OCI-LY7 (cell line): Measurements from ENCODE around the gene SLC12A3.

ENCODE experiments used
- EZH2phosphoT487 ChIP-seq: fragments of 200-600 bp; sonication (generic); IDR thresholded peaks from 2 replicates; pipeline ENCODE4 v1.6.1; 2018; ENCODE audit warnings: low read depth, borderline replicate concordance, mild to moderate bottlenecking, mixed run types, antibody characterized with exemption, low read length, moderate library complexity, mixed read lengths
- TF ChIP-seq, protein P1 (sequence below): fragments of 200-600 bp; sonication (generic); conservative IDR thresholded peaks from 2 replicates; pipeline ENCODE4 v1.5.1; 2014; ENCODE audit warnings: mild to moderate bottlenecking, antibody characterized with exemption, low read length, moderate library complexity, mixed read lengths

DNA sequence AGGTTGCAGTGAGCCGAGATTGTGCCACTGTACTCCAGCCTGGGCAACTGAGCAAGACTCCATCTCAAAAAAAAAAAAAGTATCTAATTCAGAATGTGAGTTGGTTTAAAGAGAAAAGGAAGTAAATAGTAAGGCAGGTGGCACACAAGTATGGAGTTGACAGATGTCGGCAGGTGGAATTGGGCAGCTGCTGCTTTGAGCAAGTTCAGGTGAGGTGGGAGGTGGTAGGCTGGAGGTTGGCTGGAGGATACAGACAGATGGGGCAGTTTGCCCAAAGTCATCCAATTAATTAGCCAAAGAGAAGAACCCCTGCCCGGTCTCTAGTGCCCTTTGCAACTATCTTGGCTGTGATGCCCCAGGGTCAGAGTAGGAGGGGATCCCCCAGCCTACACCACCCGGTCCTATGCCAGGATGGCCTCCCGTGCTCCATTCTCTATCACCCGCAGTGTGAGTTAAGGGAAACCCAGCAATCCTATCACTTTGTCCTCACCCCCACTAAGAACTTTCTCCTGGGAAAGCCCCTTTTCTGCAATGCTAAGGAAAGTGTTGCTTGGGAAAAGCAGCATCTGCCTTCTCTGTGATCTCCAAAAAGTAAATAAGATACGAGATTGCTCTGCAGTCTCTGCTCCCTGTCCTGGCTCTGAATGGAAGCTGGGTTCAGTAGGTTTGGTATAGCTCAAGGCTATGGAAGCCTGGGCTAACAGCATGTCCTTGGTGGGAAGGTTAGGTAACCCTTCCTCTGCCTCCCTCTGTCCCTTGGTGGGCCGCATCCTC lies 32.2 kb downstream of the SLC12A3 start:
- TF ChIP-seq, protein P1, sequence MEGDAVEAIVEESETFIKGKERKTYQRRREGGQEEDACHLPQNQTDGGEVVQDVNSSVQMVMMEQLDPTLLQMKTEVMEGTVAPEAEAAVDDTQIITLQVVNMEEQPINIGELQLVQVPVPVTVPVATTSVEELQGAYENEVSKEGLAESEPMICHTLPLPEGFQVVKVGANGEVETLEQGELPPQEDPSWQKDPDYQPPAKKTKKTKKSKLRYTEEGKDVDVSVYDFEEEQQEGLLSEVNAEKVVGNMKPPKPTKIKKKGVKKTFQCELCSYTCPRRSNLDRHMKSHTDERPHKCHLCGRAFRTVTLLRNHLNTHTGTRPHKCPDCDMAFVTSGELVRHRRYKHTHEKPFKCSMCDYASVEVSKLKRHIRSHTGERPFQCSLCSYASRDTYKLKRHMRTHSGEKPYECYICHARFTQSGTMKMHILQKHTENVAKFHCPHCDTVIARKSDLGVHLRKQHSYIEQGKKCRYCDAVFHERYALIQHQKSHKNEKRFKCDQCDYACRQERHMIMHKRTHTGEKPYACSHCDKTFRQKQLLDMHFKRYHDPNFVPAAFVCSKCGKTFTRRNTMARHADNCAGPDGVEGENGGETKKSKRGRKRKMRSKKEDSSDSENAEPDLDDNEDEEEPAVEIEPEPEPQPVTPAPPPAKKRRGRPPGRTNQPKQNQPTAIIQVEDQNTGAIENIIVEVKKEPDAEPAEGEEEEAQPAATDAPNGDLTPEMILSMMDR: no peak
- TF ChIP-seq EZH2phosphoT487: no peak
